Sigmoid colon (tissue), 4 donors: ENCODE data around the gene ZBTB7C.

Experiments used
- CTCF ChIP-seq, 4 experiments: fragments of 450-650 bp in 3 of 4; fragments of 200-600 bp in 1 of 4; IDR thresholded peaks; one replicate each; pipeline ENCODE4 v1.5.1; 2016 to 2019; ENCODE audit warnings: antibody characterized with exemption in 4 of 4, mild to moderate bottlenecking in 3 of 4, moderate library complexity in 2 of 4
- POLR2AphosphoS5 ChIP-seq, 4 donors: sonication (generic); formaldehyde crosslinking; IDR thresholded peaks; one replicate each; pipeline ENCODE4 v1.6.1; 2017; ENCODE audit warnings: antibody characterized with exemption in 4 of 4

DNA sequence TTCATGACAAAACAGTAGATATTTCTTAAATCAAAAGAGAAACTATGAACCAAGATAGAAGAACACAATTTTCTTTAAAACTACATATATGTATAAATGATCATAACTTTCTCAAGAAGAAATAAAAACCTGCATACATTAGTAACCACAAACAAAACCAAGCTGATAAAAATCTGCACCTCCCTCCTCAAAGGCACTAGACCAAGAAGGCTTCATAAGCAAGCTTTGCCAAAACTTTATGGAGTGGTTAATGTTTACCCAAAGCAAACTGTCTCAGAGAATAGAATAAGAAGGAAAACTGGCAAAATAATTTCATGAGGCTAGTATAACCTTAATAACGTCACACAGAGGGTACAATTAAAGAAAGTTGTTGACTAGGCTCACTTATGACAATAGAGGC is 138.3 kb downstream of the ZBTB7C start:
- TF ChIP-seq CTCF (IDR thresholded peaks at IDR 0.05) (no peak), POLR2AphosphoS5 (IDR thresholded peaks at IDR 0.05) (no peak)
